ENCODE data around the gene WNT11. TPM values are rescaled to one million over a fixed set of nuclear protein-coding genes. Genes with fewer than 3 reads are reported as not detected.
A peak's percentile ranks its signal among the peaks of the same experiment; 100 is the strongest.

WNT11 gene
- total RNA-seq, 1 experiment from 2014 or later: not detected

DNA sequence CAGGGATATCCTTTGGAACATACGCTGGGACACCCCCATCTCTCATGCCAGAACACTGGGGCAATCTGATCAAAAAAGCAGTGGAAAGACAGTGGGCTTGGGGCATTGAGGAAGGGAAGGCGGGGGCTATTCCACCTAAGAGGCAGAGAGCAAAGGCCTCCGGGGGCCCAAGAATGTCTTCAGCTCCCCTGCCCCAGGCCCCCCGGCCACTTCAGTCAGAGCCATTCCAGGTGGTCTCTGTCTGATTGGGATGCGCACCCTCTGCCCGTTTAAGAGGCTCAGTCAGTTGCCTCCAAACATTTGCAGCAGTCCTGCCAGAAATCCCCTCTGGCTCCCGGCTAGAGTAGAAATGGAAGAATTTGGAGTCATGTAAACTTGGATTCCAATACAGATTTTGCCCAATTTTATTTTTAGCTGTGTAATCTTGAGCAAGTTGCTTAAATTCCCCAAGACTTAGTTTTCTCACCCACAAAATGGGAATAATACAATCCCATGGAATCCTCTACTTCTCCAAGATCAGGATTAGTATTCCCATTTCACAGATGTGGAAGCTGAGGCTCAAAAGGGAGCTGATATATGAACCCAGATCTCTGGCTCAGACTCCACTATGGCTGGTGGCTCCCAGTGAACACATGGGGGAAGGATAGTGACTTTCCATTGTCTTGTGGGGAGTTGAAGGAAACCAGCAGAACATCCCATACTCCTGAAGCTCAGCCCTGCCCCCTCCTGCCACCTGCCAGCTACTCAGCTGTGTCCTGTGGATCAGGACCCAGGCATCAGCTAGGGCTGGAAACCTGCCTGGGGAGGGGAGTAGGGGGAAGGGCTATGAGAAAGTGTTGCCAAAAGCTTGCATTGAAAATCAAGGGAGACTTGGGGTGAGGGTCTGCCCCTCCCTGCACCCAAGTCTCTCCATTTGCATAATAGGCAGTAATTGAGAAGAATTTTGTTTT is 6.1 kb upstream of the WNT11 start:
- DNase-seq: no peak
- Histone ChIP-seq H3K4me3 (no peak overlapping the region), H3K36me3 (no peaks in the 10 kb centered on the region), H3K27me3 (peaks cover 25% of the 10 kb centered on the region), H3K9me3 (no peaks in the 10 kb centered on the region)

DNA sequence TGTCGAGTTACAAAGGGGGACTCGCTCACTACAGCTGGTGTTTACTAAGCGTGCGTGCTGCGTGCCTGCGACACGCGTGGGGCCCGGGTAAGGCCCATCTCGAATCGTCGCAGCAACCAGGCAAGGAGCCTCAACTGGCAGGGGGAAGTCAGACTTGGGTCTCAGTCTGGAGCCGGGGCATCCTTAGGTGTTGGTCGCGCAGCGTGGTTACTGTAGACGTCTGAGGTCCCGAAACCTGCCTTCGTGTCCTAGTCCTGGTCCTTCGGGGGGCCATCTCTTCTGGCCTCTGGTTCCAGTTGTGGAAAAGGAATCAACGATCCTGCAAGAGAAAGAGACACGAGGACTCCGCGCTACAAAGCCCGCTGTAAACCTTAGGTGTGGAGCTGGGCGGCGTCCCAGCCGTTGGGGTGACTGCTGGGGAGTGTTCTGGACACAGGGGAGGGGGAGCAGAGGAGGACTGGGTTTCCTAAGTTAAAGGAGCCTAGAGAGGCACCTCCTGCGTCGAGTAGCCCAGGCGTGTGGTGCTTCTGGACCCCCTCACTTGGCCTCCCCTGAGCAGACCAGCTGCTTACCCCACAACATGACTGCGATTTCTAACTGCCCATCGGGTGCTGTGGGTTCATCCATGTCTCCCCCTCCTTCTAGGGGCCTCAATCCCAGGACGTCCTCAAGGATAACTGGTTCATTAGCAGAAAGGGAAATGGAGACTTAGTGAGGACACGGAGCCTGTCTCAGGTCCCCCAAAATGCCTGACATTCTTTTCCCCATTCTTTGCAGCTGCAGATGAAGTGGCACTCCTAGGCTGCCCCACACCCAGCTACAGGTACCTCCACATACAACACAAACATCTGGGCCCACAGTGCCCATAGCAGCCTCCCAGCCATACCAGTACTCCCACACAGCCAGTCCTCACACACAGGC is 4.9 kb upstream of the WNT11 start:
- Histone ChIP-seq H3K27me3 (peaks cover 34% of the 10 kb centered on the region), H3K36me3 (no peaks in the 10 kb centered on the region), H3K9me3 (no peaks in the 10 kb centered on the region), H3K4me3 (no peak overlapping the region)
- DNase-seq: no peak

DNA sequence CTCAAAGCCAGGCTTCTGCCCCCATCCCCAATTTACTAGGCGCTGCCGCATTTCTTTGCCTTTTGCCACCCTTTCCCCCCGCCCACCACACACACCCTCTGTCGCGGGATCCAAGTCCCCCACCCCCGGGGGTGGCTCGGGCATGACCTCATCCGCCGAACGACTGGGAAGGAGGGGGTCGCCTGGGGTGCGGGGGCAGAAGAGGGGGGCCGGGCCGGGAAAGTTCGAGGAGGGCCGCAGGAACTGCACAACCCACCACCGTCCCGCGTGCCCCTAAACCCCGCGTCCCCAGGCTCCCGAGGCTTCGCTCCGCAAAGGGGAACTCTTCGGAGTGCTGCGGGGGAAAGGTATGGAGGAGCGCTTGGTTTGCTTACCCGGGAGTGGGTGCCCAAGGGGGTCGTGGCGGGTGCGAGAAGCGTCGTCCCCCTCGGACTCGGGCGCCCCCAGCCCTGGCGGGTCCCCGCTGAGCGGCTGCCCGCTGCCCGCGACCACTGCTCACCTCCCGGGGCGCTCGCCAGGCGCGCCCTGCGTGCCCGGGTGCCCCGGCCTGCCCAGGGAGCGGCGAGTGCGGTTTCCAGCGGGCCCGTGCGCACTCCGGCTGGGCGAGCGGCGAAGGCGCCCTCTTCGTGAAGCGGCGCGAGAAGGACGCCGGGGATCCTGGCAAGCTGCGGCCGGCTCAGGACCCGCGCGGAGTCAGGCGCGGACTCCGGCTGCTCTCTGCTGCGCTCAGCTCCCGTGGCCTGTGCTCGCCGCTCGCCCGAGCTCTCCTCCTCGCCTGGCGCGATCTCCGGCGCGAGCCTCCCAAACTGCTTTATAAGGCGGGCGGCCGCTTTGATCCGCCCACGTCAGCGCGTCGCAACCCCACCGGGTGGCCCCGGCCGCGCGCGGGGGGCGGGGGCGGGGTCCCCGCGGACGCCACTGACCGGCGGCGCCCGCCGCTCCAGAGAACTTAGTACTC is 4.0 kb upstream of the WNT11 start:
- Histone ChIP-seq H3K4me3 (peak overlapping the region; percentile 28), H3K9me3 (no peaks in the 10 kb centered on the region), H3K36me3 (no peaks in the 10 kb centered on the region), H3K27me3 (peaks cover 34% of the 10 kb centered on the region)
- DNase-seq: peak; percentile 64

DNA sequence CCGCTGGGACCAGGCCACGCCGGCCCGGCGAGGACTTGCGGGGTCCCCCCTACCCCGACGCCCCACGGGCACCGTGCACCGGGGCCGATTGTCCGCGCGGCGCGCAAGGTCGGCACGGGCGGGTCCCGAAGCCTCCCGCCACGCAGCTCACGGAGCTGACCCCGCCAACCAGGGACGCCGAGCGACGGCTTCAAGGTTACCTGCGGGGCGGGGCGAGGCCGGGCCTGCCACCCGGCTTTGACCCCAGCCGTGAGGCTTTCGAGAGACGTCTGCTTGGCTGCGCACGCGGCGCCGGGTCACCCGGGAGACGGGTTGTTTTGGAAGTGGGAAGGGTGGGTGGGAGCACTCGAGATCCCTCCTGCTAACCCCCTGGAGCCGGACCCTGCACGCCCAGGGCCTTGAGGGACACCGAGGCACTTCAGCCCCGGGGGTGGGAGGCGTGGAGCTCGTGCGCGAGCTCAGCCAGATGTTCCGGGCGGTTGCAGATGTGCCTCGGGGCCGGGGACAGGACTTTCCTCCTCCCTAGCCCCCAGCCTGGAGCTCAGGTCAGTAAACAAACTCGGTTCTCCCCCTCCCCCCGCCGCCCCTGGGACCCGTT is 3.2 kb upstream of the WNT11 start:
- no peak for DNase-seq
- Histone ChIP-seq H3K27me3 (peaks cover 34% of the 10 kb centered on the region), H3K36me3 (no peaks in the 10 kb centered on the region), H3K9me3 (no peaks in the 10 kb centered on the region), H3K4me3 (peak overlapping the region; percentile 44)

DNA sequence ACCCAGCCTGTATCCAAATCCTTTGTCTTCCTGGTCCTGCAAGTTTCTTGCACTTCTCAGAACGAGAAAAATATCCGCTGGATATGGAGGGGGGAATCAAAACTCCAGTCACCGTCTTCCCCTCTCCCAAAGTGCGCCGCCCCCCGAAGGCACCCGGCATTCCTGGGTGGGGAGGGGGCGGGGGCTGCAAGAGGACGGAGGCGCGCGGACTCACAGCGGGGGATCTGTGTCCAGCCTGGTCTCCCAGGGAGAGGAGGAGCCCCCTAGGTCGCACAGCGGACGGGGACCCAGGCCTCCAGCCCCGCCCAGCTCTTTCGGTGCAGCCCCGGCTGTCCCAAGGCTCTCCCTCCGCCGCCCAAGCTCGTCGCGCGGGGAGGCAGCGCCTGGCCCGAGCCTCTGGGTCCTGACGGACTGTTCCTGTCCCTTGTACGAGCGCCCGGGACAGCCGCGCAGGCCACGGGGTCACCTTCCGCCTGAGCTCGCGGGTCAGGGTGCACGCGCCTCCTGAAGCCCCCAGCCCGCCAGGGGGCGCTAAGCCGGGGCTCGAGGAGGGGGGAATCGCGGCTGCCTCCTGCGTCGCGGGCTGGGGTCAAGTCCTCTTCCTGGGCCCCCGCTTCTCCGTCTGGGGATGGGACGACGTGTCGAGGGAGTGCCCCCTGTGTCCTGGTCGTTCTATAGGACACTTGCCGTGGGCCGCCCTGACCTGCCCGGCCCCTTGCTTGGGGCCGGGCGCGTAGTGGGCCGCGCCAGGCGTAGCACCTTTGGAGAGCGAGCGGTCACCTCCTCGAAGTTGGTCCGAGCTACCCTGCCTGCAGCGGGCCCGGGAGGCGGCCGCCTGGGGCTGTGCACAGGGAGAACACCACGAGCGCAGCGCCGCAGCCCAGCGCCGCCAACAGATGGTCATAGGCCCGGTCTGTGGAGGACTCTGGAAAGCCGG is 2.4 kb upstream of the WNT11 start:
- Histone ChIP-seq H3K27me3 (peaks cover 34% of the 10 kb centered on the region), H3K36me3 (no peaks in the 10 kb centered on the region), H3K9me3 (no peaks in the 10 kb centered on the region), H3K4me3 (peak overlapping the region; percentile 44)
- DNase-seq: peak; percentile 62

DNA sequence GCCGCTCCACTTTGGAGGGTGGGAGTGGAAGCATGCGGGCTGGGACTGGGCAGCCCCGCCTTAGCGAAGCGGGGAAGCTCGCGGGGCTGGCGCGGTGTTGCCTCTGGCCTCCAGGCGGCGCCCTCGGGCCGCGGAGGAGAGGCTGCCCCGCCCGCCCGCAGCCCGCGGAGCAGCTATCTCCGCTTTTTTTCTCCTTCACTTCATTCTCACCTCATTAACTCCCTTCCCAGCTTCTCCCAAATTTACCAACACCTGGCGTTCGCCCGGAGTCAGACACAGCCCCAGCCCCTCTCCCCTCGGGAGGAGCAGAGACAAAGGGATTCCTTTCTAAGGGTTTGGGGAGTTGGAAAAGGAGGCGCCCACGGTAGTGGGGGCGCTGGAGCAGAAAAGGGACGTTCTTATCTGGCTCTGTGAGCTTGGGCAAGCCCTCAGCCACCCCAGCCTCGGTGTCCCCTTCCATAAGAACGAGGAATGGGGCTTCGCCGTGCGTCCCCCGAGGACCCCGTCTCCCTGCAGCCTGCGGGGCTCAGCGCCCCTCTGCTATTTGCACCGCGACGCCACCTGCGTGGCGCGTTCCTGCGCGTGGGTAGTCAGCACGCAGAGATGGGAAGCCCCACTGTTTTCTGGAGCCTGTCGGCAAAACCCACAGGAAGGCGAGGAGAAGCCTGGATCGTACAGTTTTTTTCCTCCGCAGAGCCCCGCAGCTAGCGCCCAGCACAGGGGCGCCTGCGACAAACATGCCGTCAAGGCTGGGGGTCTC is 1.5 kb upstream of the WNT11 start:
- H3K4me3 ChIP-seq: peak overlapping the region; percentile 44
- peak; percentile 71 for DNase-seq
- H3K9me3 ChIP-seq: no peaks in the 10 kb centered on the region
- no peaks in the 10 kb centered on the region for H3K36me3 ChIP-seq
- H3K27me3 ChIP-seq: peaks cover 34% of the 10 kb centered on the region

DNA sequence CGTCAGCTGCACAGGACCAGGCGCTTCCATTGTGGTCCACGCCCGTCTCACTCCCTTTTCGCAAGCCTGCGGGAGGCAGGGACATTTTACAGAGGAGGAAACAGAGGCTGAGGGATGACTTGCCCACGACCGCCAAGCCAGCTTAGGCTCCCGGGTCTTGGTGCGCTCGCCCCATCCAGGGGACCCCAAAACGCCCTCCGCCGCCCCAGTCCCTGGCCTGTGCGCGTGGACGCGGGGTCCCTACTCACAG is 300 bp downstream of the WNT11 start:
- Histone ChIP-seq H3K9me3 (no peaks in the 10 kb centered on the region), H3K4me3 (no peak overlapping the region; the same call in 1 of the 2 replicates), H3K27me3 (peaks cover 30% of the 10 kb centered on the region), H3K36me3 (no peaks in the 10 kb centered on the region)
- no peak for DNase-seq

DNA sequence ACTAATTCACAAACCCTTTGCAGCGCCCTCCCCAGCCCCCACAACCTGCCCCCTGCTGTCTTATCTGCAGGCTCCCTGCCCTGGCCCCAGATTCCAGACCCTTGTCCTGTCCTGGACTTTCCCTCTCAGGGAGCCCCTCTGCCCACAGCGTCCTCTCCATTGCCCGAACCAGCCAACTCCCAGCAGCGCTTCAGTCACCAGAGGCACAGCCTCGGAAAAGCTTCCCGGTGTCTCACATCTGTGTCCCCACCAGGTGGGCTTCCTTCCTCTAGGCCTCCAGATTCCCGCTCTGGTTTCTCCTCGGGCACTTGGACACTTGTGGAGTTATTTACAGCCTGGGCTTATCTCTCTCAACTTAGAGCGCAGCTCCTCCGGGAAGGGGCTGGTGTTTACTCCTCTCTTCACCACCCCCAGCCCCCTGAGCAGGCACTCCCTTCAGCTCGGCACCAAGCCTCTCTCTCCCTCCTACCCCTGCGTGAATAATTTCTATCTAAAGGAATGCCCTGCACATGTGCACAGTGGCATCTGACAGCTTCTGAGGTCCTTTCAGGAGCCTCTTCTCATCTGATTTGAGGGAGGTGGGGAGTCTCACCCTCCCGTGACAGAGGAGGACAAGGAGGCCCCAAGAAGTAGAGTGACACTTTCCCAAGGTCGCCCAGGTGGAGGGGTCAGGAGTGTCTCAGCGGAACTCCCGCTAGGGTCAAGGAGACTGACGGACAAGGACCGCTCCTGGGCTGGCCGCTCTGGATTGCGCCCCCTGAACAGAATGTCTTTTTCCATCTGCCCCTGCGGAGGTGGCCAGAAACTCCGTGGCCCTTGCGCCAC is 838 bp downstream of the WNT11 start:
- H3K4me3 ChIP-seq: no peak overlapping the region

DNA sequence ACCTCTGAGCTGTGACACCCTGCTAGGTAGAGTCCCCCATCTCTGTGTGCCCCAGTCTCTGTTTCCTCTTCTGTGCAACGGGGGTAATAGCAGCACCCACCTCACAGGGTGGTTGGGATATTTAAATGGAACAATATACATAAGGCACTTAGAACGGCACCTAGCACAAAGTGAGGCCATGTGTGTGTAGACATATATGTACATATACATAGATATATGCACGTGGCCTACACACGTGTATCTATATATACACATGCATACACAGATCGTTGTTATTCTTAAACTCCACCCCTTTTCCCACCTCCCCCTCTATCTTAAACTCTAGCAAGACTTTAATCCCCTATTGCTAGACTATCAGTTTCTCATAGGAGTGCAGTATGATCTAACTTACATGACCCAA is 2.4 kb downstream of the WNT11 start:
- no peak for DNase-seq
- Histone ChIP-seq H3K36me3 (no peaks in the 10 kb centered on the region), H3K9me3 (no peaks in the 10 kb centered on the region), H3K4me3 (no peak overlapping the region), H3K27me3 (peaks cover 19% of the 10 kb centered on the region)

More for the DNA sequence above, 838 bp downstream of the WNT11 start:
- DNase-seq: no peak
- no peaks in the 10 kb centered on the region for H3K9me3 ChIP-seq
- no peaks in the 10 kb centered on the region for H3K36me3 ChIP-seq
- peaks cover 27% of the 10 kb centered on the region for H3K27me3 ChIP-seq

DNA sequence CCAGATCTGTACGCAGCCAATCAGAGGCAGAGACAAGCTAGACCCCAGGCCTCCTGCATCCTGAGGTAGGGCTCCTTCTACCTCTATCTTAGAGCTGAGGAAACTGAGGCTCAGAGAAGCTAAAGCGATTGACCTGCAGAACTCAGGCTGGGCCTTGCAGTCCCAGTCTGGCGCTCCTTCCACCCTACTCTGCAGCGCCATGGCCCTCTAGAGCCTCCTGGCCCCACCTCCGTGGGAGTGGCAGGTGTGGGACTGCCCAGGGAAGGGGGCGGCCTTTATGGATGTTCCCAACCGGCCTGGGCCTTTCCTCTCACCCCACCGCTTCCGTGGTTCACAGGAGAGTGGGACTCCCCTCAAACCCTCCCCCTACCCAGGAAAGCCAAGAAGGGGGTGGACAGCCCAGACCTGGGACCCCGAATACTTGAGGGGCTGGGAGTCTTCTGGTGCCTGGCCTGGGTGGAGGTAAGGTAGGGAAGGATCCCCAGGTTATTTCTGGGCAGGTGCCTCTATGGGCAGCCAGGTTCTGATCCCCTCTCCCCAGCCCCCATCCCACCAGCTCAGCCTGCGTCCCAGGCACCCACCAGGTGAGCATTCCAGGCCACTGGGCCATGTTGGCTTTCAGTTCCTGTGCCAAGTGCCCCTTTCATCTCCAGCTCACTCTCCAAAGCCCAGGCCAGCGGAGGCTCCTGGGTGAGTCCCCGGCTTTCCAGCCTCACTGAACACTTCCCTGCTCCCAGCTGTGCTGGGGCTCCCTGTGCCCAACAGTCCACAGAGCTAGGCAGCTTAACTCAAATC is 3.0 kb downstream of the WNT11 start:
- no peaks in the 10 kb centered on the region for H3K36me3 ChIP-seq
- DNase-seq: no peak
- no peaks in the 10 kb centered on the region for H3K9me3 ChIP-seq
- peaks cover 15% of the 10 kb centered on the region for H3K27me3 ChIP-seq
- no peak overlapping the region for H3K4me3 ChIP-seq

DNA sequence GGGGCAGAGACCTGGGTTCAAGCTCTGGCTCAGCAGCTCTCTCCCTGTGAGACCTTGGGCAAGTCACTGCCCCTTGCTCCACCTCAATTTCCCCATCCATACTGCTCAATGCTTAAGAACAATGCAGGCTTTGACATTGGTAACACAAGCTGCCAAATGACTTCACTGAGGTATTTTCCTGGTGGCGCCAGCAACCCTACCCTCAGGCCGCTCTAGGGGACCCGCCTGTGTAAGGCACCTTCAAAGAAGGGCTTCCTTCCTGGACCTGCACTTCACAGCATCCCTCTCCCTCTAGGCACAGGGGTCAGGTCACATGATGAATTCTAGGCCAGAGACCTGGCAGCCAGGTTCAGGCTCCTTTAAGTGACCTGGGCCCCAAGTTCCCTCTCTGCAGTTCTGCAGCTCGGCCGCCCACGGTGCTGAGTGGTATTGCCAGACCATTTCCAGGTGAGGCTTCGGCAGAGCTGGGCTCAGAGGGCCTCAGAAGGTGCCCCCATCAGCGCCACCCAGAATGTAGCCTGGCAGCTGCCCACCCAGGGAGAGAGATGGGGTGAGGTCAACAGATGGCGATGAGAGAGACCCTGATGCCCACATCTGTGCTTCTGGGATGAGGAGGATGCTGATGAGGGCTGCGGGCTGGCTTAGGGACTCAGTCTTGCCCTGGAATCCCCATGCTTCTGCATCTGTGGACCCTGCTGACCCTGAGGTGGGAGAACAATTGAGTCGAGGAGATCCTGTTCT is 4.5 kb downstream of the WNT11 start:
- DNase-seq: no peak
- Histone ChIP-seq H3K4me3 (no peak overlapping the region), H3K36me3 (no peaks in the 10 kb centered on the region), H3K27me3 (peaks cover 4% of the 10 kb centered on the region), H3K9me3 (no peaks in the 10 kb centered on the region)

DNA sequence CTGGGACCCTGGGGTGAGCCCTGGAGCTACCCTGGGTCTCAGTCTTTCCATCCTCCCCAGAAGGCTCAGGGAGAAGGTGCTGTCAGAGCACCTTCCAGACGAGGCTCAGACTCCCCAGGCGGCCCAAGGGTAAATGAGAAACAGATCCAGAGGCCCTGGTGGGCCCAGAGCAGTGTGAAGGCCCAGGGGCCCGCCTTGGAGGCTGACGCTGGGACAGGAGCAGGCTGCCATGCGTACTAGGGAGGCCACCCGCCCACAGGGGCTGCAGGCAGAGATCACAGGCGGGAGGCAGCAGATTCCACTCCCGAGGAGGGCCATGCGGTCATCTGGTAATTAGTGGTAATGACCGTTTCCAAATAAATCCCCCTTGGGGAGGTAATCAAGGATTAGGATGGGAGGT is 5.2 kb downstream of the WNT11 start:
- DNase-seq: no peak
- no peaks in the 10 kb centered on the region for H3K9me3 ChIP-seq
- H3K4me3 ChIP-seq: no peak overlapping the region
- H3K36me3 ChIP-seq: no peaks in the 10 kb centered on the region
- no peaks in the 10 kb centered on the region for H3K27me3 ChIP-seq
